Measurements from ENCODE around the gene GALNT14.
"Not testable (repeated sequence)": the region's sequence is repeated elsewhere in the genome, so short reads cannot be mapped to it uniquely, and the experiment has no call there.

- TF ChIP-seq POLR2A, POLR2AphosphoS5 (IDR thresholded peaks at IDR 0.05; ENCODE audit: low read depth, low read length): not testable (repeated sequence)
These were observed 45.7 kb upstream of the GALNT14 start for GRCh38 chr2:31183973-31184372.

Data from GM12891 (cell line).